PC-9 (cell line): ENCODE data around the gene SH3PXD2B.

Experiments
- CTCF ChIP-seq: fragments of 200-600 bp; sonication (generic); conservative IDR thresholded peaks from 2 replicates; pipeline ENCODE4 v1.6.1; 2017; ENCODE audit warnings: mixed run types, antibody characterized with exemption, mild to moderate bottlenecking, moderate library complexity
- EZH2 ChIP-seq: fragments of 200-600 bp; sonication (generic); IDR thresholded peaks from 2 replicates; pipeline ENCODE4 v1.8.0; 2017; ENCODE audit warnings: antibody characterized with exemption, low read depth

GRCh38 chr5:172399336-172399735, 55.0 kb downstream of the SH3PXD2B start:
- TF ChIP-seq CTCF: no peak
- TF ChIP-seq EZH2: no peak
